Measurements from ENCODE around the gene SLCO4A1. TPM values are rescaled to one million over a fixed set of nuclear protein-coding genes. Genes with fewer than 3 reads are reported as not detected.
A peak's percentile ranks its signal among the peaks of the same experiment; 100 is the strongest.

Gene SLCO4A1
- total RNA-seq, result 10 to 100 TPM; 57.5 to 61.9 TPM

- ATAC-seq (ENCODE audit: low read depth), result peak; percentile 85
- peak; percentile 96 for DNase-seq
- Mint-ChIP-seq H3K9me3 (no peaks in the 10 kb centered on the region), H3K4me3 (peak within 1 kb of the TSS; percentile 92), H3K4me1 (peaks cover 23% of the 10 kb centered on the region), H3K36me3 (peaks cover 5% of the 10 kb centered on the region), H3K27ac (peak within 1 kb of the TSS; percentile 85), H3K27me3 (peaks cover 8% of the 10 kb centered on the region)
- POLR2A ChIA-PET, result interaction anchor here (0.7 to 5.2 kb wide), 19 partner anchors 9 to 165 kb away, joined by 3 to 61 read pairs (median 4); partner anchors contain the start of genes MRGBP and OGFR
Observed at GRCh38 chr20:62642051-62642665, at the start of gene SLCO4A1. TSS of gene SLCO4A1 (plus strand) at chr20:62642503. CDS start at chr20:62656455, 13,952 bp downstream.

GRCh38 chr20:62592506-62593177, 49.7 kb upstream of the SLCO4A1 start:
- H3K27me3 Mint-ChIP-seq, result peaks cover 25% of the 10 kb centered on the region
- no peak overlapping the region for H3K27ac Mint-ChIP-seq
- no peaks in the 10 kb centered on the region for H3K9me3 Mint-ChIP-seq
- POLR2A ChIA-PET, result no interaction called here
- ATAC-seq (ENCODE audit: low read depth) (no peak), DNase-seq (no peak)
- no peak overlapping the region for H3K4me3 Mint-ChIP-seq
- H3K36me3 Mint-ChIP-seq, result no peaks in the 10 kb centered on the region
- no peaks in the 10 kb centered on the region for H3K4me1 Mint-ChIP-seq

GRCh38 chr20:62593616-62594015, 48.7 kb upstream of the SLCO4A1 start:
- Mint-ChIP-seq H3K27ac (no peak overlapping the region), H3K9me3 (no peaks in the 10 kb centered on the region), H3K36me3 (no peaks in the 10 kb centered on the region), H3K4me1 (no peaks in the 10 kb centered on the region), H3K27me3 (peaks cover 32% of the 10 kb centered on the region), H3K4me3 (no peak overlapping the region)
- DNase-seq (no peak), ATAC-seq (ENCODE audit: low read depth) (no peak)
- POLR2A ChIA-PET, result no interaction called here

- H3K4me3 Mint-ChIP-seq, result no peak overlapping the region
- no peak for ATAC-seq (ENCODE audit: low read depth)
- POLR2A ChIA-PET, result no interaction called here
- no peaks in the 10 kb centered on the region for H3K9me3 Mint-ChIP-seq
- no peak for DNase-seq
- H3K27me3 Mint-ChIP-seq, result peaks cover 33% of the 10 kb centered on the region
- no peak overlapping the region for H3K27ac Mint-ChIP-seq
- no peaks in the 10 kb centered on the region for H3K4me1 Mint-ChIP-seq
- no peaks in the 10 kb centered on the region for H3K36me3 Mint-ChIP-seq
Observed at GRCh38 chr20:62595069-62595468, 47.2 kb upstream of the SLCO4A1 start.

GRCh38 chr20:62595491-62595890, 46.8 kb upstream of the SLCO4A1 start:
- H3K27ac Mint-ChIP-seq, result no peak overlapping the region
- H3K4me1 Mint-ChIP-seq, result no peaks in the 10 kb centered on the region
- POLR2A ChIA-PET, result no interaction called here
- no peak overlapping the region for H3K4me3 Mint-ChIP-seq
- no peaks in the 10 kb centered on the region for H3K9me3 Mint-ChIP-seq
- H3K36me3 Mint-ChIP-seq, result no peaks in the 10 kb centered on the region
- H3K27me3 Mint-ChIP-seq, result peaks cover 37% of the 10 kb centered on the region
- ATAC-seq (ENCODE audit: low read depth), result no peak
- no peak for DNase-seq

- DNase-seq, result no peak
- POLR2A ChIA-PET, result no interaction called here
- no peak overlapping the region for H3K27ac Mint-ChIP-seq
- no peaks in the 10 kb centered on the region for H3K9me3 Mint-ChIP-seq
- H3K36me3 Mint-ChIP-seq, result no peaks in the 10 kb centered on the region
- H3K27me3 Mint-ChIP-seq, result peaks cover 45% of the 10 kb centered on the region
- no peak overlapping the region for H3K4me3 Mint-ChIP-seq
- H3K4me1 Mint-ChIP-seq, result no peaks in the 10 kb centered on the region
- ATAC-seq (ENCODE audit: low read depth), result no peak
Observed at GRCh38 chr20:62596486-62596885, 45.8 kb upstream of the SLCO4A1 start.

- ATAC-seq (ENCODE audit: low read depth) (no peak), DNase-seq (no peak)
- peaks cover under 1% of the 10 kb centered on the region for H3K4me1 Mint-ChIP-seq
- POLR2A ChIA-PET, result no interaction called here
- H3K27me3 Mint-ChIP-seq, result peaks cover 49% of the 10 kb centered on the region
- H3K9me3 Mint-ChIP-seq, result no peaks in the 10 kb centered on the region
- no peak overlapping the region for H3K27ac Mint-ChIP-seq
- no peak overlapping the region for H3K4me3 Mint-ChIP-seq
- no peaks in the 10 kb centered on the region for H3K36me3 Mint-ChIP-seq
Observed at GRCh38 chr20:62596921-62597320, 45.4 kb upstream of the SLCO4A1 start.

GRCh38 chr20:62597416-62598115, 44.7 kb upstream of the SLCO4A1 start:
- H3K4me1 Mint-ChIP-seq, result peaks cover 7% of the 10 kb centered on the region
- no peak for ATAC-seq (ENCODE audit: low read depth)
- no peak for DNase-seq
- POLR2A ChIA-PET, result no interaction called here
- no peaks in the 10 kb centered on the region for H3K36me3 Mint-ChIP-seq
- peaks cover 55% of the 10 kb centered on the region for H3K27me3 Mint-ChIP-seq
- H3K27ac Mint-ChIP-seq, result no peak overlapping the region
- H3K9me3 Mint-ChIP-seq, result no peaks in the 10 kb centered on the region
- H3K4me3 Mint-ChIP-seq, result no peak overlapping the region

GRCh38 chr20:62598761-62599194, 43.5 kb upstream of the SLCO4A1 start:
- POLR2A ChIA-PET, result no interaction called here
- no peak for ATAC-seq (ENCODE audit: low read depth)
- Mint-ChIP-seq H3K4me1 (peaks cover 15% of the 10 kb centered on the region), H3K4me3 (no peak overlapping the region), H3K27me3 (peaks cover 61% of the 10 kb centered on the region), H3K27ac (no peak overlapping the region), H3K9me3 (no peaks in the 10 kb centered on the region), H3K36me3 (no peaks in the 10 kb centered on the region)
- DNase-seq, result no peak

GRCh38 chr20:62599216-62600110, 42.8 kb upstream of the SLCO4A1 start:
- H3K36me3 Mint-ChIP-seq, result no peaks in the 10 kb centered on the region
- H3K4me3 Mint-ChIP-seq, result no peak overlapping the region
- no peak for ATAC-seq (ENCODE audit: low read depth)
- peaks cover 57% of the 10 kb centered on the region for H3K27me3 Mint-ChIP-seq
- peaks cover 15% of the 10 kb centered on the region for H3K4me1 Mint-ChIP-seq
- H3K9me3 Mint-ChIP-seq, result no peaks in the 10 kb centered on the region
- no peak overlapping the region for H3K27ac Mint-ChIP-seq
- DNase-seq, result no peak
- POLR2A ChIA-PET, result no interaction called here

- Mint-ChIP-seq H3K9me3 (no peaks in the 10 kb centered on the region), H3K4me1 (peaks cover 15% of the 10 kb centered on the region), H3K4me3 (no peak overlapping the region), H3K27ac (no peak overlapping the region), H3K27me3 (peaks cover 45% of the 10 kb centered on the region), H3K36me3 (no peaks in the 10 kb centered on the region)
- POLR2A ChIA-PET, result interaction anchor here (1.0 kb wide), 1 partner anchor 23 kb away, joined by 4 read pairs; no protein-coding TSS in a partner anchor
- DNase-seq (no peak), ATAC-seq (ENCODE audit: low read depth) (no peak)
Observed at GRCh38 chr20:62601172-62601571, 41.1 kb upstream of the SLCO4A1 start.

GRCh38 chr20:62601714-62602113, 40.6 kb upstream of the SLCO4A1 start:
- H3K27me3 Mint-ChIP-seq, result peaks cover 46% of the 10 kb centered on the region
- H3K27ac Mint-ChIP-seq, result no peak overlapping the region
- DNase-seq, result no peak
- POLR2A ChIA-PET, result interaction anchor here (1.0 to 2.8 kb wide), 2 partner anchors 17 to 22 kb away, joined by 4 to 38 read pairs; no protein-coding TSS in a partner anchor
- H3K4me1 Mint-ChIP-seq, result peaks cover 15% of the 10 kb centered on the region
- no peaks in the 10 kb centered on the region for H3K9me3 Mint-ChIP-seq
- ATAC-seq (ENCODE audit: low read depth), result no peak
- H3K36me3 Mint-ChIP-seq, result no peaks in the 10 kb centered on the region
- H3K4me3 Mint-ChIP-seq, result no peak overlapping the region

GRCh38 chr20:62602550-62602949, 39.8 kb upstream of the SLCO4A1 start:
- ATAC-seq (ENCODE audit: low read depth), result peak; percentile 4
- Mint-ChIP-seq H3K36me3 (no peaks in the 10 kb centered on the region), H3K27me3 (peaks cover 40% of the 10 kb centered on the region), H3K27ac (peak overlapping the region; percentile 95), H3K4me3 (peak overlapping the region; percentile 86), H3K9me3 (no peaks in the 10 kb centered on the region), H3K4me1 (peaks cover 15% of the 10 kb centered on the region)
- DNase-seq, result peak; percentile 48
- POLR2A ChIA-PET, result interaction anchor here (0.6 to 2.8 kb wide), 10 partner anchors 14 to 300 kb away, joined by 3 to 38 read pairs (median 8); partner anchors contain the start of genes MRGBP and SLCO4A1
